ENCODE results near the gene SYK. TPM values are rescaled to one million over a fixed set of nuclear protein-coding genes. Genes with fewer than 3 reads are reported as not detected.

Gene SYK
- total RNA-seq, 2 donors from 2014 or later = 2.5 to 6.0 TPM

DNA sequence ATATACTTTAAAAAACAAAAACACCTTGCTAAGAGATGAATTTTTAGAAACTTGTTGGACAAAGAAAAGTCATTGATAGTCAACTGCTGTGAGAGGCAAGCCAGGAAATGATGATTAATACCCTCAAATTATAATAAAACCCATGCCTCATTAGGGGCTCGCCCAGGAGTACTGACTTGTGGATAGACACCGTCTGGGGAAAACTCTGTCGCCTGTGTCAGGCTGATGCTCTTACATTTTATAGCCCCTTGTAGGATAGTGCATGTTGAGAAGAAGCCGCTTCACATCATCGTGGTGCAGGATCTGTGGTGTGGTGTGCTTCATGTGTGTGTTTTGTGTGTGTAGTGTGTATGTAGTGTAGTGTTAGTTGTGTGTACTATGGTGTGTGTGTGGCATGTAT lies 39.1 kb downstream of the SYK start:
- Histone ChIP-seq H3K9me3 (ENCODE audit: control insufficient read depth, low read length) (peaks cover 6% of the 10 kb centered on the region), H3K4me3 (ENCODE audit: low read length) (no peak overlapping the region), H3K27ac (ENCODE audit: low read depth, low read length) (no peak overlapping the region), H3K36me3 (ENCODE audit: control insufficient read depth, insufficient read depth, low read length) (no peaks in the 10 kb centered on the region), H3K4me1 (ENCODE audit: control insufficient read depth, insufficient read depth, low read length) (no peaks in the 10 kb centered on the region), H3K27me3 (ENCODE audit: control insufficient read depth, insufficient read depth, low read length, poor library complexity, severe bottlenecking) (no peaks in the 10 kb centered on the region), H3K9ac (ENCODE audit: extremely low read depth, low read length, poor library complexity, severe bottlenecking) (no peak overlapping the region)
- H3K4me3 Mint-ChIP-seq = no peak overlapping the region
- no peaks in the 10 kb centered on the region for H3K4me1 Mint-ChIP-seq
- H3K27ac Mint-ChIP-seq = no peak overlapping the region
- H3K36me3 Mint-ChIP-seq (ENCODE audit: low read depth) = no peaks in the 10 kb centered on the region
- DNase-seq = no peak
- TF ChIP-seq, protein P1, sequence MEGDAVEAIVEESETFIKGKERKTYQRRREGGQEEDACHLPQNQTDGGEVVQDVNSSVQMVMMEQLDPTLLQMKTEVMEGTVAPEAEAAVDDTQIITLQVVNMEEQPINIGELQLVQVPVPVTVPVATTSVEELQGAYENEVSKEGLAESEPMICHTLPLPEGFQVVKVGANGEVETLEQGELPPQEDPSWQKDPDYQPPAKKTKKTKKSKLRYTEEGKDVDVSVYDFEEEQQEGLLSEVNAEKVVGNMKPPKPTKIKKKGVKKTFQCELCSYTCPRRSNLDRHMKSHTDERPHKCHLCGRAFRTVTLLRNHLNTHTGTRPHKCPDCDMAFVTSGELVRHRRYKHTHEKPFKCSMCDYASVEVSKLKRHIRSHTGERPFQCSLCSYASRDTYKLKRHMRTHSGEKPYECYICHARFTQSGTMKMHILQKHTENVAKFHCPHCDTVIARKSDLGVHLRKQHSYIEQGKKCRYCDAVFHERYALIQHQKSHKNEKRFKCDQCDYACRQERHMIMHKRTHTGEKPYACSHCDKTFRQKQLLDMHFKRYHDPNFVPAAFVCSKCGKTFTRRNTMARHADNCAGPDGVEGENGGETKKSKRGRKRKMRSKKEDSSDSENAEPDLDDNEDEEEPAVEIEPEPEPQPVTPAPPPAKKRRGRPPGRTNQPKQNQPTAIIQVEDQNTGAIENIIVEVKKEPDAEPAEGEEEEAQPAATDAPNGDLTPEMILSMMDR (conservative IDR thresholded peaks at IDR 0.05) = no peak
- H3K27me3 Mint-ChIP-seq (ENCODE audit: insufficient read depth) = no peaks in the 10 kb centered on the region
- no peaks in the 10 kb centered on the region for H3K9me3 Mint-ChIP-seq
- WGBS, 2 experiments (ENCODE audit: insufficient coverage in 1 of 2, insufficient read length in 1 of 2) = 94 to 100% methylated on average over 5 of the region's 5 CpGs

- Mint-ChIP-seq H3K9me3 (no peaks in the 10 kb centered on the region), H3K27ac (no peak overlapping the region)
- WGBS, 2 experiments (ENCODE audit: insufficient coverage in 1 of 2, insufficient read length in 1 of 2) = 83 to 88% methylated on average over 2 to 5 of the region's 5 CpGs
These were observed 39.6 kb downstream of the SYK start for GRCh38 chr9:90841213-90841612.

DNA sequence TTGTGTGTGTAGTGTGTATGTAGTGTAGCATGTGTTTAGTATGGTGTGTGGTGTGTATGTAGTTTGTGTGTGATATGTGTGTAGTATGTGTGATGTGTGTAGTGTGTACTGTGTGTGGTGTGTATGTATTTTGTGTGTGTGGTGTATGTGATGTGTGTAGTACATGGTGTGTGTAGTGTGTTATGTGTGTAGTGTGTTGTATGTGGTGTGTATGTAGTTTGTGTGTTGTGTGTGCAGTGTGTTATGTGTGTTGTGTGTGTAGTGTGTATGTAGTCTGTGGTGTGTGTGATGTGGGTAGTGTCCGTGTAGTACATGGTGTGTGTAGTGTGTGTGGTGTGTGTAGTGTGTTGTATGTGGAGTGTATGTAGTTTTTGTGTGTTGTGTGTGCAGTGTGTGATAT lies 40.0 kb downstream of the SYK start:
- Histone ChIP-seq H3K27ac (ENCODE audit: low read depth, low read length) (no peak overlapping the region), H3K9me3 (ENCODE audit: control insufficient read depth, low read length) (peaks cover 6% of the 10 kb centered on the region), H3K27me3 (ENCODE audit: control insufficient read depth, insufficient read depth, low read length, poor library complexity, severe bottlenecking) (no peaks in the 10 kb centered on the region), H3K9ac (ENCODE audit: extremely low read depth, low read length, poor library complexity, severe bottlenecking) (no peak overlapping the region), H3K4me1 (ENCODE audit: control insufficient read depth, insufficient read depth, low read length) (no peaks in the 10 kb centered on the region), H3K4me3 (ENCODE audit: low read length) (no peak overlapping the region), H3K36me3 (ENCODE audit: control insufficient read depth, insufficient read depth, low read length) (no peaks in the 10 kb centered on the region)
- Mint-ChIP-seq H3K36me3 (ENCODE audit: low read depth) (no peaks in the 10 kb centered on the region), H3K4me3 (no peak overlapping the region), H3K27me3 (ENCODE audit: insufficient read depth) (no peaks in the 10 kb centered on the region), H3K27ac (no peak overlapping the region), H3K9me3 (no peaks in the 10 kb centered on the region), H3K4me1 (no peaks in the 10 kb centered on the region)
- 84% methylated on average over 1 of the region's 1 CpG; no CpG with 5 or more reads in 1 of the 2 experiments for WGBS, 2 experiments (ENCODE audit: insufficient coverage in 1 of 2, insufficient read length in 1 of 2)
- no peak for DNase-seq
- TF ChIP-seq, protein P1 (conservative IDR thresholded peaks at IDR 0.05) = no peak

More at GRCh38 chr9:90841213-90841612, 39.6 kb downstream of the SYK start:
- Histone ChIP-seq H3K36me3 (ENCODE audit: control insufficient read depth, insufficient read depth, low read length) (no peaks in the 10 kb centered on the region), H3K4me1 (ENCODE audit: control insufficient read depth, insufficient read depth, low read length) (no peaks in the 10 kb centered on the region), H3K27me3 (ENCODE audit: control insufficient read depth, insufficient read depth, low read length, poor library complexity, severe bottlenecking) (no peaks in the 10 kb centered on the region), H3K9ac (ENCODE audit: extremely low read depth, low read length, poor library complexity, severe bottlenecking) (no peak overlapping the region), H3K27ac (ENCODE audit: low read depth, low read length) (no peak overlapping the region), H3K9me3 (ENCODE audit: control insufficient read depth, low read length) (peaks cover 6% of the 10 kb centered on the region), H3K4me3 (ENCODE audit: low read length) (no peak overlapping the region)
- no peaks in the 10 kb centered on the region for H3K36me3 Mint-ChIP-seq (ENCODE audit: low read depth)
- H3K27me3 Mint-ChIP-seq (ENCODE audit: insufficient read depth) = no peaks in the 10 kb centered on the region
- no peak for DNase-seq
- no peaks in the 10 kb centered on the region for H3K4me1 Mint-ChIP-seq
- TF ChIP-seq, protein P1 (conservative IDR thresholded peaks at IDR 0.05) = no peak
- no peak overlapping the region for H3K4me3 Mint-ChIP-seq

Measured in endodermal cell (in vitro differentiated cells).